Measurements from ENCODE around the gene DUS1L.

DUS1L gene

GRCh38 chr17:82022310-82022980 lies 43.2 kb downstream of the DUS1L start, which contains the start of gene CENPX:
CENPX (minus strand) TSS chr17:82022878; CDS start chr17:82022861, 17 bp downstream.
- no peak for DNase-seq
- TF ChIP-seq, protein P1, sequence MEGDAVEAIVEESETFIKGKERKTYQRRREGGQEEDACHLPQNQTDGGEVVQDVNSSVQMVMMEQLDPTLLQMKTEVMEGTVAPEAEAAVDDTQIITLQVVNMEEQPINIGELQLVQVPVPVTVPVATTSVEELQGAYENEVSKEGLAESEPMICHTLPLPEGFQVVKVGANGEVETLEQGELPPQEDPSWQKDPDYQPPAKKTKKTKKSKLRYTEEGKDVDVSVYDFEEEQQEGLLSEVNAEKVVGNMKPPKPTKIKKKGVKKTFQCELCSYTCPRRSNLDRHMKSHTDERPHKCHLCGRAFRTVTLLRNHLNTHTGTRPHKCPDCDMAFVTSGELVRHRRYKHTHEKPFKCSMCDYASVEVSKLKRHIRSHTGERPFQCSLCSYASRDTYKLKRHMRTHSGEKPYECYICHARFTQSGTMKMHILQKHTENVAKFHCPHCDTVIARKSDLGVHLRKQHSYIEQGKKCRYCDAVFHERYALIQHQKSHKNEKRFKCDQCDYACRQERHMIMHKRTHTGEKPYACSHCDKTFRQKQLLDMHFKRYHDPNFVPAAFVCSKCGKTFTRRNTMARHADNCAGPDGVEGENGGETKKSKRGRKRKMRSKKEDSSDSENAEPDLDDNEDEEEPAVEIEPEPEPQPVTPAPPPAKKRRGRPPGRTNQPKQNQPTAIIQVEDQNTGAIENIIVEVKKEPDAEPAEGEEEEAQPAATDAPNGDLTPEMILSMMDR (IDR thresholded peaks at IDR 0.05; ENCODE audit: low read depth, low read length): no peak
- H3K27ac ChIP-seq: peak within 1 kb of the TSS; percentile 72
- H3K27me3 ChIP-seq (ENCODE audit: insufficient read depth, low read depth, severe bottlenecking): no peaks in the 10 kb centered on the region
- H3K9me3 ChIP-seq (ENCODE audit: severe bottlenecking): no peaks in the 10 kb centered on the region
- H3K4me3 ChIP-seq (ENCODE audit: low read depth, low read length): peak within 1 kb of the TSS; percentile 86
- peaks cover 36% of the 10 kb centered on the region for H3K36me3 ChIP-seq

- DNase-seq: no peak
Observed at GRCh38 chr17:82021900-82022309, 43.7 kb downstream of the DUS1L start.

GRCh38 chr17:82021107-82021899 lies 44.3 kb downstream of the DUS1L start:
- Histone ChIP-seq H3K27ac (no peak overlapping the region), H3K36me3 (peaks cover 35% of the 10 kb centered on the region), H3K9me3 (ENCODE audit: severe bottlenecking) (no peaks in the 10 kb centered on the region), H3K4me3 (ENCODE audit: low read depth, low read length) (peak overlapping the region; percentile 82), H3K27me3 (ENCODE audit: insufficient read depth, low read depth, severe bottlenecking) (no peaks in the 10 kb centered on the region)
- TF ChIP-seq, protein P1 (IDR thresholded peaks at IDR 0.05; ENCODE audit: low read depth, low read length): peak; percentile 91
- DNase-seq: peak; percentile 88

More at GRCh38 chr17:82021900-82022309, 43.7 kb downstream of the DUS1L start:
- peaks cover 35% of the 10 kb centered on the region for H3K36me3 ChIP-seq
- no peaks in the 10 kb centered on the region for H3K27me3 ChIP-seq (ENCODE audit: insufficient read depth, low read depth, severe bottlenecking)
- TF ChIP-seq, protein P1 (IDR thresholded peaks at IDR 0.05; ENCODE audit: low read depth, low read length): no peak
- H3K4me3 ChIP-seq (ENCODE audit: low read depth, low read length): peak overlapping the region; percentile 82
- H3K27ac ChIP-seq: peak overlapping the region; percentile 72
- H3K9me3 ChIP-seq (ENCODE audit: severe bottlenecking): no peaks in the 10 kb centered on the region

DNA sequence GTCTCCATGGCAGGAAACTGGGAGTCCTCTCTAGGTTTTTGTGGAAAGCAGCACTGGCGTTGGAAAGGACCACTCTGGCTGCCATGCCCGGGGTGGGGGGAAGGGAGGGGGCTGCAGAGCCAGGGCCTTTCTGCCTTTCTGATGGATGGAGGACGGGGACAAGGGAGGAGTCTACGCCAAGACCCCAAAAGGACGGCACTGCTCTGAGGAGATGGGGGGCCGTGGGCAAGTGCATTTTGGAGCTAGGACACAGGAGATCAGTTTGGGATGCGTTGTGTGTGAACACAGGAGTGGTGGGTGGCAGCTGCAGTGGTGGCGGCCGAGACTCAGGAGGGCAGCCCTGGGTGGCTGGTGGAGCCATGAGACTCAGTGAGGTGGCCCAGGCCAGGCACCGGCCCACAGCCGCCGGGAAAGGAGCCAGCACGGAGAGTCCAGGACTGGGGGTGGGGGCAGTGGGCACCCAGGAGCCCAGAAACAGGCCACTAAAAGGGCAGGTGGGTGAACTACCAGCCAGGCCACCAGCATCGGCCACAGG lies 45.0 kb downstream of the DUS1L start:
- TF ChIP-seq, protein P1 (IDR thresholded peaks at IDR 0.05; ENCODE audit: low read depth, low read length): no peak
- peaks cover 34% of the 10 kb centered on the region for H3K36me3 ChIP-seq
- no peaks in the 10 kb centered on the region for H3K9me3 ChIP-seq (ENCODE audit: severe bottlenecking)
- H3K4me3 ChIP-seq (ENCODE audit: low read depth, low read length): no peak overlapping the region
- DNase-seq: no peak
- no peaks in the 10 kb centered on the region for H3K27me3 ChIP-seq (ENCODE audit: insufficient read depth, low read depth, severe bottlenecking)
- no peak overlapping the region for H3K27ac ChIP-seq

- DNase-seq: peak; percentile 91
- Histone ChIP-seq H3K27ac (peak overlapping the region; percentile 40), H3K27me3 (ENCODE audit: insufficient read depth, low read depth, severe bottlenecking) (no peaks in the 10 kb centered on the region), H3K4me3 (ENCODE audit: low read depth, low read length) (no peak overlapping the region), H3K9me3 (ENCODE audit: severe bottlenecking) (no peaks in the 10 kb centered on the region), H3K36me3 (peaks cover 32% of the 10 kb centered on the region)
- TF ChIP-seq, protein P1 (IDR thresholded peaks at IDR 0.05; ENCODE audit: low read depth, low read length): peak; percentile 99
Observed at GRCh38 chr17:82019690-82020571, 45.7 kb downstream of the DUS1L start.
